GM18907 (cell line): Measurements from ENCODE around the gene PACSIN2.
"Not testable (repeated sequence)": the region's sequence is repeated elsewhere in the genome, so short reads cannot be mapped to it uniquely, and the experiment has no call there.

Source experiments
- ATAC-seq: cut with Tn5 transposase; IDR thresholded peaks from one replicate; pipeline ENCODE4 v1.9.1; 2021; ENCODE audit warnings: mild to moderate bottlenecking, moderate library complexity; ENCODE audit not compliant: unreplicated experiment

PACSIN2 gene

DNA sequence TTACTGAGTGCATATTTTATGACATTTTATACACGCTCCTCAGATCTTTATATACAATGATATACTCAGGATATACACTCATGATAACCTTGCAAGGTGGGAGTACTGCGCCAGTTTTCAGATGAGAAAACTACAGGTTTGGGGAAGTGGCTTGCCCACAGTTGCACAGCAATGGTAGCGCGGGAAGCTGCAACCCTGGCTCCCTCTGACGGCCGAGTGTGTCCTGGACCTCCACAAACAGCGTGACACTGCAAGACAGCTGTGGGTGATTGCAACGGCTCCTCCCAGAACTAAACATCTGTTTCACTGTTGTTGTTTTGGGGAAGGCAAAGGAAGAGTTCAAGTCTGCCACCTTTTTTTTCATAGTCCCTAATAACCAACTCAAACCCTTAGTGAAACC is 47.0 kb downstream of the PACSIN2 start:
- ATAC-seq, result no peak

DNA sequence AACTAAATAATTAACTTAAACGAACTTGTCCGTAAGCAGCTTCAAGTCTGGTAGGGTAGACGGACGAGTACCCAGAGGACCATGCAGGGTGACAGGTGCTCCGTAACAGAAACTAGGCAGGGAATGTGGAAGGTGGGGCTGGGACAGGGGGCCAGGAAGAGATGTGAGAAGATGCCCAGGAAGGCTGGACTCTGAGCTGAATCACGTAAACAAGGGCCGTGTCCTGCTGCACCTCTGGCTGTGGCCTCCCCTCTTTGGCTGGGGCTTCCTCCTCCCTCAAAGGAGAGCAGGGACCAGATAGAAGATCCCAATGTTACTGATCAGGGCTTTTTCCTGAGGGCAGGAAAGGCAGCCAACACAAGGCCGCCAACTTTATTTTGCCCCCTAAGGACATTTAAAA is 47.9 kb downstream of the PACSIN2 start:
- ATAC-seq, result no peak

DNA sequence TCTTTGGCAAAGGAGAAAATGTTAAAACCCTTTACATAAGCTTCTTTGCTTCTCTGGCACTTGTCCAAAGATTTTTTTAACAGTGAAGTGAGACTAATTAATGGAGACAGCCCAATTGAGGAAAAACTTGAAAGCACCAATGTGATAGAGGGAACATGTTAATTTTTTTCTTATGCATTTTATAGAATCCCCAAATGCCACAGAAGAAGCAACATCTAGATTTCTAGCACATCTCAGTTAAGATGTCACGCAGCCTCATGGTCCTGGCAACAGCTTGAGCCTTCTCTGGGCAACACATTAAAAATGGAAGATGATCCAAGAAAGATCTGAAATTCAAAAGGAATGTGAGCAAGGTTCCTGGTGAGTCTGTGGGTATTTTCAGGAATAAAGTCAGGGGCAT is 48.5 kb downstream of the PACSIN2 start:
- ATAC-seq, result no peak

DNA sequence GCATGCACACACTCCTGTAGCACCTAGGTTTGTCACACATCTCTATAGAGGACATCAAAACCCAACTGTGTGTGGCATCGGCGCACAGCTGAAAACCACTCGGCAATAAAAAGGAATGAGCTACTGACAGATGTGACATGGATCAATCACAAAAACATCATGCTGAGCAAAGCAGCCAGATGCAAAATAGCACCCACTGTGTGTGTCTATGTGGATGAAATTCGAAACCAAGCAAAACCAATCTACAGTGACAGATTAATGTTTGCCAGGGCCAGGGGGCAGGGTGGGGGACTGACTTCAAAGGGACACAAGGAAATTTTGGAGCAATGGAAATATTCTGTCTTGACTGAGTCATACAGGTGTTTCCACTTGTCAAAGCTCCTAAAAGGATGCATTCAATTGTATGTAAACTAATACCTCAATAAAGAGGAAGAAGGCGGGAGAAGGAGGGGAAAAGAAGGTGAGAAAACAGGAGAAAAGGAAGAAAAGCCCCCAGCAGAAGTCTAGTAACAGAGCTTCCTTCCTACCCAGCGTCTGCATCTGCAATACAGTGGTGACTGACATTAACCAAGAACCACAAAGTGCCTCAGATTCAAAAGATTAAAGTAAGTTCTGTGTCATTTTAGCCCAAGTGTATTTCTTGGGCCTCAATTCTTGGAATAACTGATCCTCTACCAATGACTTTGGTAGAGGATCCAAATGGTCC is 49.8 kb downstream of the PACSIN2 start:
- ATAC-seq, result peak; percentile 49

DNA sequence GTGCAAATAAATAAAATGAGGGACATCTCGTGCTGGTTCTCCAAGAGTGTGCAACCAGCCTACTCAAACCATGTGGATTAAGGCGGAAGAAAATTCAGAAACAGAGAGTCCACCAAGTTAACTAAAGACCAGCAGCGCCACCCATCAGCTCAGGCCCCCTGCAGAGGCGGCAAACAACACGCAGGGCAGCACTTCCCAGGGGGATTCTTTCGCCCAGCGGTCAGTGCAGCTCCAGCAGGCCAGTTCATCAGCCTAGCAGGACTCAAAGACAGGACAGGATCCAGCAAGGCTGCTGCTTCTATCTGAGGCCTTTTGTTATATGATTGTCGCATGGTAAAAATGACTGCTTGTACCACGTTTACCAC is 51.7 kb downstream of the PACSIN2 start:
- no peak for ATAC-seq

DNA sequence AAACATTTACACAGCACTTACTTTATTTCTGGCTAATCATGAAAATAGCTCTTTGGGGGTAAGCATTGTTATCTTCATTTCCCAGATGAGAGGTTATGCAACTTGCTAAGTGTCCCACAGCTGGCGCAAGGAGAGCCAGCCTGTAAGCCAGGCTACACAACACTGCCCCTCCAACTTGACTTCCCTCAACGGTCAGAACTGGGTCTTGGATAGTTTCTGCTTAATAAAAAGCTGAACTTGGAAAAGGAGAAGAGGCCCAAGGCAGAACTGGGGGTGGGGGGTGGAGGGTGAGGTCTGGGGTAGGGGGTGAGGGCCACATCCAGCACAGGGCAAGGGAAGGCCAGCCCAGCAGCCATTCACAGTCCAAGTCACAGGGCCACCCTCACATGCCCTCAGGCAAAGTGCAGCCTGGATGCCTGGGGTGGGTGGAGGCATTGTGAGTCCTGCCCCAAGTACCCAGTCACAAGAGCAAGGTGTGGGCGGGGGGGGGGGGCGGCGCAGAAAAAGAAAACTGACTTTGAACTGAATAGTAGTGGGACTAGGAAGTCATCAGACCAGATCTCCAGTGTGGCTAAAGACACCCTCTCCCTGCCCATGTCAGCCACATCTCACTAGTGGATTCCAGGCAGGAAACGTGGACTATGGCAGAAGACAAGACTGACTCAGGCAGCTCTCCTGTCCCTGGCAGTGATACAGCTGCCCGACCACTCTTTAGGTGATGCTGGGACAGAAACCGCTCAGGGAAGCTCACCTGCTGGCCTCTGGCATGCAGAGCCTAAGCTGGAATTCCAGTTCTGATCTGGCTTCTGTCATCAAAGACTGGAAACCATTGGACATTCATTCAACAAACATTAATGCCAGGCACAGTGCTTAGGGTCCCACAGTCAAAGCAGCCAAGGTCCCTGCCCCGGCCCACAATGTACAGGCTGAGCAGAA is 52.4 kb downstream of the PACSIN2 start:
- ATAC-seq, result no peak

DNA sequence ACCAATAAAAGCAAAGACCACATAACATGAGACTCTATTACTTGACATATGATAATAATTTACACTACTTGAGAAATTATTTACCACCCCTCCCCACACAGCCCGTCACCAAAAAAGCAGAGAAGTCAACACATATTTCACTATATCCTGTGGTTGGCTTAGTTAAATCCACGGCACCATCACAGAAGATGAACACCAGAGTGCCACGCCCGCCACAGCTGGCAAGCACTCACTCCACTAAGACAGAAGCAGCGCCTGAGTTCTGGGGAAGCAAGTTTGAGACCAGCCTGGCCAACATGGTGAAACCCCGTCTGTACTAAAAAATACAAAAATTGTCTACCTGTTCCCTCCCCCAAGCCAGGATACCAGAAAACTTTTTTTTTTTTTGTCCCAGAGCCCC is 53.1 kb downstream of the PACSIN2 start:
- ATAC-seq, result no peak

DNA sequence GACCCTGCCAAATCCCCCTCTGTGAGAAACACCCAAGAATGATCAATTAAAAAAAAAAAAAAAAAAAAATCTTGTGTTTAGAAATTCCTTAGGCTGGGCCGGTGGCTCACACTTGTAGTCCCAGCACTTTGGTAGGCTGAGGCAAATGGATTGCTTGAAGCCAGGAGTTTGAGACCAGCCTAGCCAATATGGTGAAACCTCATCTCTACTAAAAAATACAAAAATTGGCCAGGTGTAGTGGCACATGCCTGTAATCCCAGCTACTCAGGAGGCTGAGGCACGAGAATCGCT is 53.6 kb downstream of the PACSIN2 start:
- not testable (repeated sequence) for ATAC-seq

DNA sequence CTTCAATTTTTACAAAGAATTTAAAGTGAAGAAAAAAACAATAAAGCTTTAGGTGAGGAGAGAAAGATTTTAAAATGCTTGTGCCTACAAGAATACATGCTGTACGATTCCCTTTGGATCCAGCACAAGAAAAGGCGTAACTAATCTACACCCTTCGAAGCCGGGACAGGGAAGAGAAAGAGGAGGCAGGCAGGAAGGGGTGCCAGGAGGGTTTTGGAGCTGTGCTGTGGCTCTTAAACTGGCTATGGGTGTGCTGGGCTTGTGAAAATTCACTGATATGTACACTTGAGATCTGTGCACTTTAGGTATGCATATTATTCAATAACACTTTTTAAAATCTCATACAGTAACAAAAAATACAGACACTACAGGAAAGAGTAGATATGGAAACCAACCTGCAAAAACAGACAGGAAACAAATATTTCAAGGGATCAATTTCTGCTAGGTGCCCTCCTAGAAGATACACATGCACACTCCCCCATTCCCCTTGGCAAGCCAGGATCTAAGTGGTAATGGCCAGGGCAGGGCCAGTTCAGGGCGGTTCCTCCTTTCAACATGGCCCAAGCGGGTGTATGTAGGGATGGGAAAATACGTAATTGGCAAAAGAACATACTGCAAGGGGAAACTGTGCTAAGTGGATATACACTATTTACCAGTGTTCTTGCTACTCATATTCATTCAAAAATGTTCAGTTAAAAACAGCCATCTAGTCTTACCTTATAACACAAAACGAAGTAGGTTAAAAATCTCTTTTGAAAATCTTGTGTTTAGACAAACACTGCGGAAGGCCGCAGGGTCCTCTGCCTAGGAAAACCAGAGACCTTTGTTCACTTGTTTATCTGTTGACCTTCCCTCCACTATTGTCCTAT is 54.2 kb downstream of the PACSIN2 start:
- no peak for ATAC-seq

DNA sequence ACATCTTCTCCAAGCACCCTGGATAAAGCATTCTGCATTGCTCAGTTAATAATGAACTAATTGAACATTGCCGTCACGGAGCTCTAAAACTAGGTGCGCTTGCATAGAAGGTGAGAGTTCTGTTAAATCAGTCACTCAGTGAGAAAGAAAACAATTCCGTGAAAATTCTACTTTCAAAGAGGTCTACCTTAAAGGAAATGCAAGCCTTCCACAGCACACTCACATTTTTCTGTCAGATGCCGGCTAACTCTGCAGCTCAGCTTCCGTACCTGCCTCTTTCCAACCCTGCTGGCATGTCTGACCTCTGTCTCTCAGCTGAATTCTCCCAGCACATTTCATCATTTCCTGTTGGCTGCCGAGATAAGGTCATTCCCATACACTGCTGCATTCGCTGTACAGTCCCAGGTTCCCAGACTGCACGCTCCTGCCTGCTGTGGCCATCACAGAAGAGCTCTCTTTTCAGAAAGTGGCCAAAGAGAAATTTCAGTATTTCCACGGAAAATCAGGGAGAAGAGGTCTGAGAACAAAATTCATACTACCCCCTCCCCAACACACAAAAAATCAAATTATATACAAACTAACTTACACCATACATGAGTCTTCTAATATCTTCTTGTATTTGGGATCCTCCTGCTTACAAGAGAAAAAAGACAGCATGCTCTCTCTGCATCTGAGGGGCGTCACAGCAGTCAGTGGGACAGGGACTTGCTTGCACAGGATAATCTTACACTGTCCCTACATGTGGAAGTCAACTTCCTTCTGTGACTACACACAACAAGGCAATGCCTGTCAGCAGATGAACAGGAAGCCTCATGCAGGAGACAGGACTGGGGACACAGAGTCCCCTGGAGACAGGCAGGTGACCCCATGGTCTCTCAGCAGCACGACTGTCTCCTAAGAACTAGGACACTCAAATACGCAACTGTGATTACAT is 55.1 kb downstream of the PACSIN2 start:
- ATAC-seq, result no peak

DNA sequence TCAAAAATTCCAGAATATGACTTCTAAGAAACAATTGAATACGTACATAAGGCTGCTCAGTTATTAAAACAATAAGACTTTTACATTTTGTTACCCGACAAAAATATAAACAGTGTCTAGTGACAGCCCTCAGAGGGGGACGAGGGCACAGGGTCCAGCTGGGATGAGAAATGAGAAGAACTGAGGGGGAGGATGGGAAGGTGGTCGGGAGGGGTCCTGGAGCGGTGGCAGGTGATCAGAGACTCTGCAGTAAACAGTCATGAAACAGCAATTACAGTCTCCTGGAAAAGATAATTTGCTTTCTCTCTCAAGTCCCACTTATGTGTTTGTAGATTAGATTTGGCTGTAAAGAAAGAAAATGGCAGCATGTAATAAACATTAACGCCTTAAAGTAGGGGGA is 56.0 kb downstream of the PACSIN2 start:
- no peak for ATAC-seq

DNA sequence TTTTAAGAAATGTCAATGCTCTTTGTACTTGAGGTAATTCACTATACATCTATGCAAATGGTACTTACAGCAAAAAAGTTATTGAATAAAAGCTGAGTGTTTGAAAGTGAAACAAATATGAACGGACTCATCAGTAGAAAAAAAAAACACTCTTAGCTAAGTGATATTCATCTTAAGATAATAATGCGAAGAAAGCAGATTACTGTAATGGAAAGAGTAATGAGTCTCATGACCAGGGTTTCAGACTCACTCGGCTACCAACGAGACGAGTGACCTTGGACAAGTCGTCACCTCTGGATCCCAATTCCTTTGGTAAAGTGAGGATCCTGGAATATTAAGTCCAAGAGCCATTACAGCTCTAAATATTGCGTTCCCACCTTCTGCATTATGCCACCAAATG is 57.0 kb downstream of the PACSIN2 start:
- no peak for ATAC-seq

DNA sequence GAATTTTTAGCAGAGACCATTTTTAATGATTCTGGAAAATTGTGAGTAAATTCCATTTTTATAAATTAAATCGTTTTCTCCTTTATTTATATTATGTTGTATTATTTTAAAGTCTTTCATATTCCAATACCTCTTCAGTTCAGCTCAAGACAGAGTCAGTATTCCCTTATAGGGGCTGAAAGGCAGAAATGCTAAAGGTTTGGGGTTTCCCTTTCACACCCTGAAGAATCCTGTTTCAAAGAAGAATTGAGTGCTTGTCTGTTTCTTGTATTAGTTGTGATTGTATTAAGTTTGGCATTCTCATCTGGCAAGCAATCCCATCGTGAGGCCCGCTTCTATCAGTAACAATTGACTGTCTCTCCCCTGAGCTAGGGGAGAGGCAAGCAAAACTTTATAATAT is 57.4 kb downstream of the PACSIN2 start:
- ATAC-seq, result no peak

DNA sequence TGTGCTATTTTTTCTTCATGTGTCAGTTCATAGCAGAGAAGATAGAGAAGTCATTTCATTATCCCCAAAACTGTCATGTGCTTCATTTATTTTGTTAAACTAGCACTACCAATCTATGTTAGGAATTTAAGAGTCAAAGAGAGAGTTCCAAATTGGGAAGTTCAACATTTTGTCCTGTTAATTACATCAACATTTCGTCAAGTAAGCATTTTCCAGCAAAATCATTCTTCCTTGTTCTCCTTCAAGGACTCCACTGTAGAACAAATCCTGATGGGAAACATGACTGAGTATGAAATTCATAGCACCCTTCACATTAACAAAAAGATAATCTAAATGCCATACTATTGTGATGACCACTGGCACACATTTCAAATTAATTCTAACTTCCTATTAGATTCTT is 59.1 kb downstream of the PACSIN2 start:
- no peak for ATAC-seq

DNA sequence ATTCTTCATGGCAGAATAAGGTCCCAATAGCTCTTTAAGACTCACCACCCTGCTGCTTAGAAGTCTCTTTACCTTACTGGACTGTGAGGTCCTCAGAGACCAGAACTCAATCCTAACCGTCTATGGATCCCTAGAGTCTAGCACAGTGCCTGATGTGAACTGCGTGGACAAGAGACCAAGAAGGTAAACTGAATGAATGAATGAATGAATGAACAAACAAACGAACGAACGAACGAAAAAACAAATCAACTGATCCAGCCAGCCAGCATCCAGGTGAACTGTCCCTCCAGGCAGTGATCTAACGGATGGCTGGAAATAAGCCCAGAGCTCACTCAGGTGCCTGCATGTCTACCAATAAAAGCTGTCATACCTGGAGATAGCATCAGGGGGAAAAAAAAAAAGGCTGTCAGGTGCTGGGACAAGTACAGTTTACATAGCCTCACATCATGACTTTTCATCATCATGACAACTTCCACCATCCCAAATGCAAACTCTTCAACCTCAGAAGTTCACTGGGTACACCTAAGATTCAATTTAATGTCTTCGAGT is 59.8 kb downstream of the PACSIN2 start:
- ATAC-seq, result no peak

DNA sequence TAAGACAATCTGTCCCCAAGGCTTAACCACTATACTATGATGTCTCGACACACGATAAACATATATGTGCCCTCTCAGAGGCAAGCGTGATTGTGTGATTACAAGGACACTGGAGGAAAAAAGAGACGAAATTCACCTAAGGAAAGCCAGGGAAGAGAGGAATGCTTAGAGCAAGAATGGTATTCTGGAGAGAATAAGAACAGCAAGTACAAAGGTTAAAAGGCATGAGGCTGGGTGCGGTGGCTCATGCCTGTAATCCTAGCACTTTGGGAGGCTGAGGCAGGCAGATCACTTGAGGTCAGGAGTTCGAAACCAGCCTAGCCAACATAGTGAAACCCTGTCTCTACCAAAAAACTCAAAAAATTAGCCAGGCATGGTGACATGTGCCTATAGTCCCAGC is 61.2 kb downstream of the PACSIN2 start:
- not testable (repeated sequence) for ATAC-seq

DNA sequence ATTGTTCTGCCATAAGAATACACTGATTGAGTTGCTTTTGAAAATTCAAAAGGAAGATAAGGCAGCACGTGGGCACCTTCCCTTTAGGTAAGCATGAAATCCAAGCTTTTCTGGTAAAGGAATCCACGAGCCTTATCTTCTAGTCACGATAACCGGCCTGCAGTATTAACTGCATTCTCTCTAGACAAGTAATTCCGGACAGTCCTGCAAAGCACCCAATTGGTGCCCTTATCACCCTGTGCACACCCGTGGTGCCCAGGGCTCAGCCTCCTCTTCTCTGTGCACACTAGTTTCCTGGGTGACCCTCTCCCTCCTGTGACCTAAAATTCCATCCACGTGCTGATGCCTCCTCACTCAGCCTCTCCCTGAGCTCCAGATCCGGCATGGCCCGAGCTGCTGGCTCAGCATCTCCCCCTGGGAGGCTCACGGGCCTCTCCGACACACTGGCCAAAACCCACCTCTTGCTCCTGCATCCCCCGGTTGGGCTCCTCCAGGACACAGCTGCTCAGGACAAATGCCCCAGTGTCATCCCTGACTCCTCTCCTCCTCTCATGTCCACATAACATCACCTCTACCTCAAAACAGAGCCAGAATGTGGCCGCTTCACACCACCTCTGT is 63.7 kb downstream of the PACSIN2 start:
- ATAC-seq, result no peak

DNA sequence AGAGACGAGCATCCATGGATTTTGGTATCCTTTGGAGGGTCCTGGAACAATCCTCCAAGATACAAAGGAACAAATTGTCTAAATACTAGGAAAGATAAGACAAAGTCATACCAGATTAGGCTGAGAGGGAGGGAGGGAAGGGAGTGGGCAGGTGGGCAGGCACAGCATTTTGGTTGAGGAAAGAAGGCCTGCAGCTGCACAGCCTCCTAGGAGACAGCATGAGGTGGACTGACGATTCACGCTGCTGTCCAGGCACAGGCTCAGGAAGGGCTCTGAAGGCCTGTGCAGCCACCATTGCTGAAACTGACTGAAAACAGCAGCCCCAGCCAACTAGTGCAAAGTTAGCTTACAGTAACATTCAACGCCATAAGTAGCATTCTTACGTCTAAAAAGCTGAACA is 64.7 kb downstream of the PACSIN2 start:
- no peak for ATAC-seq

DNA sequence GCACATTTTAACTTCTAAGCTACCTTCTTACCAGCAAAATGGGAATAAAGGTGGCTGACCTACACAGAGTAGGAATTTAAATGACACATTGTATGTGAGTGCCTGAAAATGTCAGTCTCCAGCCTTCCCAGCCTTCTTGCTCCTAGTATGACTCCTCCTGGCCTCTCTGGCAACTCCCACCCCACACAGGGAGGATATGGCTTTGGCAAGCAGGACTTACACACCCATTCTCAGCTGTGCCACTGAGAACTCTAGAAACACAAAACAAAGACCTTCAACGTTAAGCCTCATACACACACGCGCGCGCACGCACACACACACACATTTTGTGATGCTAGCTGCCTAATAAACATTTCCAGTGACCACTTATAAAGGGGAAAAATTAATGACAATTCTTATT is 65.8 kb downstream of the PACSIN2 start:
- ATAC-seq, result no peak

DNA sequence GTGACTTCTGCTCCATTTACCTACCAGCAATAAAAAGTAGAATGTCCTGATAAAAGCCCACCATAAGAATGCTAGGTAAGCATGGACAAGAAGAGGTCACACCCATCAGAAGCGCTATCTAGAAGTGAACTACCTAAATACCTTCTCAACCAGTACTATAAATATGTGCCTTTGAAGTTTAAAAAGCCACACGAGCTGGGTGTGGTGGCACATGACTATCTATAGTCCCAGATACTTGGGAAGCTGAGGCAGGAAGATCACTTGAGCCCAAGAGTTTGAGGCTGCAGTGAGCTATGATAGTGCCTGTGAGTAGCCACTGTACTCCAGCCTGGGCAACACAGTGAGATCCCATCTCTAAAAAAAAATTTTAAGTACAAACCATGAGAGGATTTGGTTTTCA is 66.7 kb downstream of the PACSIN2 start:
- ATAC-seq, result no peak
